ENCODE measurements around the gene CTSZ.

DNA sequence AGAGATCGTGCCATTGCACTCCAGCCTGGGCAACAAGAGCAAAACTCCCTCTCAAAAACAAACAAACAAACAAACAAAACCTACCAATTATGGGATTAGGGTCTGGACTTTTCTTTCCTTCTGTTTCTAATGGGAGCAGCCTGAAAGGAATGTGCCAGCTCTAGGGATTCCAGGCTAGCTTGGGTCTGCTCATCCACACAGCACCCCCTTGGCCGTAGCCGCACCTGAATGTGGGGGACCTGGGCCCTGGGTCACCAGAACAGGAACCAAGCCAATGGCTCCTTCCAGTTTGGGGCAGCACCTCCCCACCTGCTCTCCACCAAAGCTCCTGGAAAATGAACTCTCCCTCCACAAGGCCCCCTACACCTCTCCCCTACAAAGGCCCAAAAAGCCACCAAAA, 6.7 kb downstream of the CTSZ start:
- TF ChIP-seq CTCF (IDR thresholded peaks at IDR 0.05) = no peak
- TF ChIP-seq EZH2 (IDR thresholded peaks at IDR 0.05) = no peak
